ENCODE results near the gene RHBDL3.

DNA sequence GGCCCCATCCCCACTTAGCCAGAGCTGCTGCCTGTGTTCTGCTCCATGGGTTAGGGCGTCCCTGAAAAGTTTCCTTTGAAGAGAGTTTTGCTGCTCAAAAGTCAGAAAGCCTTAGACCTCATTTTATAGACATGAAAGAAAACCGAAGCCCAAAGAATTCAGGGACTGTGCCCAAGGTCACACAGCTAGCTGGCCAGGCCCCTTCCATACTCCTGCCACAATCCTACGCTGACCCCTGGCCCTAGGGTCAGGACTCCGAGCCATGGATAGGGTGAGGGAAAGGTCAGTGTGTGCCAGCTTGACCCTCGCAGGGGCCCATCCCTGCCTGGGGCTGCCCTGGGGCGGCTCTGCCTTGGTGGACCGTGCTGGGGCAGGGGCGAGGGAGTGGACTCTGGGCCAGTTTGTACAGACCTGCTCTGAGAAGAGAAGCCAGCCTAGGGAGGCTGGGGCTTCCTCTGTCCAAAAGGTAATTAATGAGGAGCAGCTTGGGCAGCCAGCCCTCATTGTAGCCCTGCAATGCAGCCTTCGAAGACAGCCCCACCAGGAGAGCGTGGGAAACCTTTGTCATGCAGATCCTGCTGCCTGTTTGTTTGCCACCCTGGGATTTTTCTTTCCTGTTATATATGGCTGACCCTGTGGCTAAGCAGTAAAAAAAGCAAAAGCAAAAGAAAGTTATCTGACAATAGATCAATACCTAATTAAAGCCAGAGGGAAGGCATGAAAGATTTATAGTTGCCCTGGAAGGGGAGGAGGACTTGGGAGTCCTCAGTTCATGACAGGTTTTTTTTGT lies 37.4 kb downstream of the RHBDL3 start:
- TF ChIP-seq POLR2AphosphoS5 (IDR thresholded peaks at IDR 0.05; ENCODE audit: borderline replicate concordance, low read depth, low read length) (no peak), EZH2 (IDR thresholded peaks at IDR 0.05) (no peak), FOXP2 (optimal IDR thresholded peaks at IDR 0.05; ENCODE audit: control extremely low read depth, extremely low read length, insufficient read depth) (no peak)
